ENCODE results near the gene DRD4.
"Not testable (repeated sequence)": the region's sequence is repeated elsewhere in the genome, so short reads cannot be mapped to it uniquely, and the experiment has no call there.

DRD4 gene

GRCh38 chr11:679271-680207 lies 42.5 kb downstream of the DRD4 start:
- no peak for DNase-seq (ENCODE audit: low spot score)

- DNase-seq (ENCODE audit: low spot score): no peak
These were observed 43.4 kb downstream of the DRD4 start for GRCh38 chr11:680476-680875.

GRCh38 chr11:680970-681369 lies 43.9 kb downstream of the DRD4 start:
- DNase-seq (ENCODE audit: low spot score): no peak

DNA sequence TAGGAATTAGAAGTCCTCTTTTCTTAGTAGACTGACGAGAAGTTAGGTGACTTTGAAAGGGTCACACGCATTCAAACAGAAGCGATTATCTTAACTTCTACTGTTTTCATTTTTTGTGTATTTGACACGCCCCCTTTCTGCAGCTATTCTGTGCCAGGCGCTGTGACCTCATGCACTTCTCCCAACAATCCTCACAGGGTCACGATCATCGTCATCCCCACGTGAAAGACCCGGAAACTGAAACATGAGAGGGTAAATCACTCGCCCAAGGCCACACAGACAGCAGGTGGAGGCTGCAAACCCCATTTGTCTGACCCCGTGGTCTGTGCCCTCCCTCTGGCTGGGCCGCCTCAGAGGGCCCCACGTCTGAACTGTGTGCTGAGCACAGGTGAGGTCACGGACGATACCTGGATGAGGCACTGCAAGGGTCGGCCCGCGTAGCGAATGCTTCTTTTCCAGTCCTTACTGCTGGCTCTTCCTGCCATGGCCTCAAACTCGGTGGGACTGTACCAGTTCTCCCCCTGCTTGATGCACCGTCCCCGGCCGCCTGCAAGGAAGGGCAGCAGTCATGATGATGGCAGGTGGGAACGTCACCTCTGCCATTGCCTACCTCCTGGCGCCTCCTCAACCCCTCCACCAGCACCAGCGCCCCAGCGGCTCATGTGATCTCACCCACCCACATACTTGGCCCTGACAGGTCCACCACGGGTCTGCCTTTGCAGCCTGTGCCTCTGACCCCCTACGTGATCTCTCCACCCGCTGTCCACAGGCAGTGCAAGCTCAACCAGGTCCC lies 49.6 kb downstream of the DRD4 start:
- no peak for DNase-seq (ENCODE audit: low spot score)

DNA sequence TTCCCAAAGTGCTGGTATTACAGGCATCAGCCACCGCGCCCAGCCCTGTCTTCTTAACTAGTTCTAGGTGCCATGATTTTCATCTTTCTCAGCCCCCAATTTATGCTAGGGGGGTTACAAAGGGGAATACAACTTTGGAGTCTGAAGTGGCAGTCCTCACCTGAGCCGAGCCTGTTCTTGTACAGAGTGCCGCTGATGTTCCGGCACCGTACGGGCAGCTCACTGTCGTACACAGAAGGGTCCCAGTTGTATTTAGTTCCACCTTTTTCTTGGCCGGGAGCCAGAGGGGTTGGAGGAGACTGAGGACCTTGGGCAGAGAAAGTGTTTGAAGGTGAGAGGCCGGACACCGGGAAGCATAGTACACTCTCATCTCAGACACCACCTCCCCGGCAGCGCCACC lies 50.7 kb downstream of the DRD4 start:
- no peak for DNase-seq (ENCODE audit: low spot score)

- no peak for DNase-seq (ENCODE audit: low spot score)
These were observed 51.6 kb downstream of the DRD4 start for GRCh38 chr11:688681-689080.

- DNase-seq (ENCODE audit: low spot score): no peak
These were observed 52.6 kb downstream of the DRD4 start for GRCh38 chr11:689625-690024.

DNA sequence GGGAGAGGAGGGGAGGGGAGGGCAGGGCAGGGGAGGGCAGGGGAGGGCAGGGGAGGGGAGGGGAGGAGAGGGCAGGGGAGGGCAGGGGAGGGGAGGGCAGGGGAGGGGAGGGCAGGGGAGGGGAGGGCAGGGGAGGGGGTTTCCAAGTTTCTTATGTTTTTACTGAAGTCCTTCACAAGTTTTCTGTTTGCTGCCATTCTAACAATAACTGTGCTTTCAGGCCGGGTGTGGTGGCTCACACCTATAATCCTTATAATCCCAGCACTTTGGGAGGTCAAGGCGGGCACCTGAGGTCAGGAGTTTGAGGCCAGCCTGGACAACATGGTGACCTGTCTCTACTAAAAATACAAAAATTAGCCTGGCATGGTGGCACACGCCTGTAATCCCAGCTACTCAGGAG lies 53.2 kb downstream of the DRD4 start:
- not testable (repeated sequence) for DNase-seq (ENCODE audit: low spot score)

Data from ecto neural progenitor cell (in vitro differentiated cells).